Thoracic aorta (tissue), 2 donors: Measurements from ENCODE around the gene SHISA5. TPM values are rescaled to one million over a fixed set of nuclear protein-coding genes. Genes with fewer than 3 reads are reported as not detected.

Experiments used
- ATAC-seq: fragments of 150-250 bp; one replicate; pipeline ENCODE4 v1.8.0; 2017; ENCODE audit warnings: low read depth; ENCODE audit not compliant: insufficient number of reproducible peaks, low FRiP score
- DNase-seq: peaks from one replicate; pipeline ENCODE4 v3.0.0-alpha.2; 2020; ENCODE audit warnings: low spot score
- H3K27ac ChIP-seq, 2 donors: fragments of 200-600 bp; sonication (generic); 1 replicate in 1 of 2; 2 replicates in 1 of 2; pipeline ENCODE4 v1.5.1; 2016; ENCODE audit warnings: mild to moderate bottlenecking in 2 of 2, moderate library complexity in 2 of 2
- H3K27me3 ChIP-seq: fragments of 200-600 bp; sonication (generic); replicated peaks from 2 replicates; pipeline ENCODE4 v1.6.0; 2016; ENCODE audit warnings: mild to moderate bottlenecking; ENCODE audit not compliant: insufficient read depth
- H3K36me3 ChIP-seq: fragments of 200-600 bp; sonication (generic); one replicate; pipeline ENCODE4 v1.5.1; 2016
- H3K4me1 ChIP-seq, 2 donors: fragments of 200-600 bp; sonication (generic); 1 replicate in 1 of 2; 2 replicates in 1 of 2; pipeline versions ENCODE4 v1.5.1 to v1.6.0; 2016; ENCODE audit warnings: low read depth in 2 of 2, mild to moderate bottlenecking in 1 of 2; ENCODE audit not compliant: control insufficient read depth in 1 of 2
- H3K4me3 ChIP-seq: fragments of 200-600 bp; sonication (generic); 2 replicates; pipeline ENCODE4 v1.5.1; 2016; ENCODE audit warnings: mild to moderate bottlenecking
- H3K9me3 ChIP-seq: fragments of 200-600 bp; sonication (generic); 2 replicates; pipeline ENCODE4 v1.5.1; 2016
- total RNA-seq, 2 donors: library from RNA; depleted of rRNA; stranded (reverse); fragments of >200 nt; gene quantifications; one replicate each; pipeline versions ENCODE4 v1.1.0 to v1.2.3, GENCODE V29; 2016
- TF ChIP-seq, protein P1 (sequence below): fragments of 200-600 bp; sonication (generic); IDR thresholded peaks from one replicate; pipeline ENCODE4 v1.5.1; 2019; ENCODE audit warnings: antibody characterized with exemption

SHISA5 gene
- total RNA-seq, 2 donors from 2014 or later = 151 to 159 TPM

GRCh38 chr3:48467473-48468267 lies 36.3 kb downstream of the SHISA5 start:
- Histone ChIP-seq H3K4me3 (peak overlapping the region; percentile 72), H3K9me3 (no peaks in the 10 kb centered on the region), H3K27me3 (no peaks in the 10 kb centered on the region), H3K4me1 (peaks cover 51 to 70% of the 10 kb centered on the region in 2 donors), H3K27ac (peak overlapping the region; percentile 94 to 98), H3K36me3 (peaks cover 20% of the 10 kb centered on the region)
- DNase-seq (no peak), ATAC-seq (no peak)
- TF ChIP-seq, protein P1, sequence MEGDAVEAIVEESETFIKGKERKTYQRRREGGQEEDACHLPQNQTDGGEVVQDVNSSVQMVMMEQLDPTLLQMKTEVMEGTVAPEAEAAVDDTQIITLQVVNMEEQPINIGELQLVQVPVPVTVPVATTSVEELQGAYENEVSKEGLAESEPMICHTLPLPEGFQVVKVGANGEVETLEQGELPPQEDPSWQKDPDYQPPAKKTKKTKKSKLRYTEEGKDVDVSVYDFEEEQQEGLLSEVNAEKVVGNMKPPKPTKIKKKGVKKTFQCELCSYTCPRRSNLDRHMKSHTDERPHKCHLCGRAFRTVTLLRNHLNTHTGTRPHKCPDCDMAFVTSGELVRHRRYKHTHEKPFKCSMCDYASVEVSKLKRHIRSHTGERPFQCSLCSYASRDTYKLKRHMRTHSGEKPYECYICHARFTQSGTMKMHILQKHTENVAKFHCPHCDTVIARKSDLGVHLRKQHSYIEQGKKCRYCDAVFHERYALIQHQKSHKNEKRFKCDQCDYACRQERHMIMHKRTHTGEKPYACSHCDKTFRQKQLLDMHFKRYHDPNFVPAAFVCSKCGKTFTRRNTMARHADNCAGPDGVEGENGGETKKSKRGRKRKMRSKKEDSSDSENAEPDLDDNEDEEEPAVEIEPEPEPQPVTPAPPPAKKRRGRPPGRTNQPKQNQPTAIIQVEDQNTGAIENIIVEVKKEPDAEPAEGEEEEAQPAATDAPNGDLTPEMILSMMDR = no peak

DNA sequence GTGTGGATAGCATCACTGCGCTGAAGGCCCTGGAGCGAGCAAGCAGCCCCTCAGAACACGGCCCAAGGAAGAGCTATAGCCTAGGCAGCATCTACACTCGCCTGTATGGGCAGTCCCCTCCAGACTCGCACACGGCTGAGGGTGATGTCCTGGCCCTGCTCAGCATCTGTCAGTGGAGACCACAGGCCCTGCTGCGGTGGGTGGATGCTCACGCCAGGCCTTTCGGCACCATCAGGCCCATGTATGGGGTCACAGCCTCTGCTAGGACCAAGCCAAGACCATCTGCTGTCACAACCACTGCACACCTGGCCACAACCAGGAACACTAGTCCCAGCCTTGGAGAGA lies 36.9 kb downstream of the SHISA5 start:
- no peaks in the 10 kb centered on the region for H3K27me3 ChIP-seq
- H3K4me3 ChIP-seq = peak overlapping the region; percentile 72
- ATAC-seq (no peak), DNase-seq (no peak)
- H3K9me3 ChIP-seq = no peaks in the 10 kb centered on the region
- TF ChIP-seq, protein P1 = no peak
- H3K27ac ChIP-seq = peak overlapping the region; percentile 94 to 98
- H3K4me1 ChIP-seq = peaks cover 51 to 67% of the 10 kb centered on the region in 2 donors
- H3K36me3 ChIP-seq = peaks cover 20% of the 10 kb centered on the region

DNA sequence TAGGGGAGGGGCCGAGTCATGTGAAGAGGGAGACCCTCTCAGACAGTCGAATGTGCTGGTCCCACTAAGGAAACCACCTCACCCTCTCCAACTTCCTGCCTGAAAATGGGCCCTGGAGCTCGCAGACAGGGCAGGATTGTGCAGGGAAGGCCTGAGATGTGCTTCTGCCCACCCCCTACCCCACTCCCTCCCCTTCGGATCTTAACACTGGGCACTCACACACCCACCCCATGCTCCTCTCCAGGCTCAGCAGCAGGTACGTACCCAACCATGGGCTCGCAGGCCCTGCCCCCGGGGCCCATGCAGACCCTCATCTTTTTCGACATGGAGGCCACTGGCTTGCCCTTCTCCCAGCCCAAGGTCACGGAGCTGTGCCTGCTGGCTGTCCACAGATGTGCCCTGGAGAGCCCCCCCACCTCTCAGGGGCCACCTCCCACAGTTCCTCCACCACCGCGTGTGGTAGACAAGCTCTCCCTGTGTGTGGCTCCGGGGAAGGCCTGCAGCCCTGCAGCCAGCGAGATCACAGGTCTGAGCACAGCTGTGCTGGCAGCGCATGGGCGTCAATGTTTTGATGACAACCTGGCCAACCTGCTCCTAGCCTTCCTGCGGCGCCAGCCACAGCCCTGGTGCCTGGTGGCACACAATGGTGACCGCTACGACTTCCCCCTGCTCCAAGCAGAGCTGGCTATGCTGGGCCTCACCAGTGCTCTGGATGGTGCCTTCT lies 37.4 kb downstream of the SHISA5 start:
- H3K36me3 ChIP-seq = peaks cover 20% of the 10 kb centered on the region
- DNase-seq = no peak

GRCh38 chr3:48465531-48466378 lies 38.2 kb downstream of the SHISA5 start:
- Histone ChIP-seq H3K27ac (peak overlapping the region; percentile 94 to 98), H3K4me1 (peaks cover 38 to 53% of the 10 kb centered on the region in 2 donors), H3K27me3 (no peaks in the 10 kb centered on the region), H3K36me3 (peaks cover 26% of the 10 kb centered on the region), H3K9me3 (no peaks in the 10 kb centered on the region), H3K4me3 (peak overlapping the region; percentile 72)
- DNase-seq (peak; percentile 100), ATAC-seq (peak; percentile 93)
- TF ChIP-seq, protein P1 = peak; percentile 69

More for the DNA sequence above, 37.4 kb downstream of the SHISA5 start:
- TF ChIP-seq, protein P1 = no peak
- peak overlapping the region; percentile 94 to 98 for H3K27ac ChIP-seq
- H3K4me1 ChIP-seq = peaks cover 45 to 61% of the 10 kb centered on the region in 2 donors
- no peaks in the 10 kb centered on the region for H3K27me3 ChIP-seq
- ATAC-seq = peak; percentile 1
- H3K9me3 ChIP-seq = no peaks in the 10 kb centered on the region
- peak overlapping the region; percentile 72 for H3K4me3 ChIP-seq

- Histone ChIP-seq H3K4me1 (peaks cover 35 to 48% of the 10 kb centered on the region in 2 donors), H3K27me3 (no peaks in the 10 kb centered on the region), H3K9me3 (no peaks in the 10 kb centered on the region), H3K36me3 (peaks cover 32% of the 10 kb centered on the region), H3K27ac (peak overlapping the region; percentile 94 to 98), H3K4me3 (peak overlapping the region; percentile 15)
- ATAC-seq (no peak), DNase-seq (no peak)
- TF ChIP-seq, protein P1 = no peak
Measured at GRCh38 chr3:48465237-48465530, 38.8 kb downstream of the SHISA5 start.
